ENCODE results near the gene ELMO1.
A peak's percentile ranks its signal among the peaks of the same experiment; 100 is the strongest.

The ELMO1 gene

DNA sequence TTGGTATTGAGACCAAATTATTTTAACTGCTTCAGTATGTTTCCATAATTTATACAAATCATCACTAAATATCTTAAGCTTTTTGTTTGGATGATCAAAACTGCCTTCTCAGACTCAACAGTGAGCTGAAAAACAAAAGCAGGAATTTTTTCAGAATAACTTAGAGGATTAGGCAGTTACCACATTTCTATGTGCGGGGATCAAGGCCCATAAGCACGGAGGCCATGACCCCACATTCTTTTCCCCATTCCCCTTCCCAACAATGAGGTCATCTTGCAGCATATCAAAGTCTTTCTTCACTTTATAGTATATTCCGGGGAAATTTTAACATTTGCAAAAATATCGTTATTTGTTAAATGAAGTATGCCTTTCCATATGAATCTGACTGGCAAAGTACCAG, 125.8 kb downstream of the ELMO1 start:
- DNase-seq: no peak
- H3K4me3 ChIP-seq (ENCODE audit: insufficient read depth, low read depth, low read length, poor library complexity, severe bottlenecking): no peak overlapping the region
- no peaks in the 10 kb centered on the region for H3K27me3 ChIP-seq (replicated peaks; ENCODE audit: control insufficient read depth, insufficient read depth, low read length, poor library complexity, severe bottlenecking)
- H3K36me3 ChIP-seq (ENCODE audit: control insufficient read depth, insufficient read depth, low read length): peaks cover 3% of the 10 kb centered on the region
- H3K9me3 ChIP-seq (ENCODE audit: control insufficient read depth, low read length): no peaks in the 10 kb centered on the region
- no peak overlapping the region for H3K27ac ChIP-seq (ENCODE audit: insufficient read depth, low read length, poor library complexity, severe bottlenecking)
- H3K4me1 ChIP-seq (ENCODE audit: control insufficient read depth, insufficient read depth, low read length, poor library complexity, severe bottlenecking): peaks cover 9% of the 10 kb centered on the region

DNA sequence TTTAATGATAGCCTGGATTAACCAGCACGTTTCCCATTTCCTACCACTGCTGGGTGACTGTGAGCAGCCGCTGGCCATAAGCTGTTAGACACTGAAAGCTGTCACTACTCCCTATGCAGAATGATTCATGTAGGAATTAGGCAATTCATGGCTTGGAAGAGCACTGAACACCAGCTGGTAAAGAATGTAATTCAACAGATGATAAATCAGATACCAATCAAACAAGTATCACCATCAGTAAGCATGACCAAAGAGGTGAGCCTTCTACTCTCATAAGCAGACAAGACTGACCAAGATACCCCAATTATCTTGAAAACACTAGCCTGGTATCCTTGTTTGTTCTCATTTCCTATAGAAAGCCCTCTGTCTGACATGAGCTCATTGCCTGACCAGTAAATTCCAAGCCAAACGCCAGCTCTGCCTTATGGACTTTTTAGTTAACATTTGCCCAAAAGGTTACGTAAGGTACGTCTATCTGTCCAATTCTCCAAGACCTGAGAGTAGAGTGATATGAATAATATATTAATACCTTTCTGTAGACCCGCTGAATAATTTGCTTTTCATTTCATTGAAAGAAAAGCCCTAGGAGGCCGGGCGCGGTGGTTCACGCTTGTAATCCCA, 127.7 kb downstream of the ELMO1 start:
- peaks cover 3% of the 10 kb centered on the region for H3K36me3 ChIP-seq (ENCODE audit: control insufficient read depth, insufficient read depth, low read length)
- no peak overlapping the region for H3K4me3 ChIP-seq (ENCODE audit: insufficient read depth, low read depth, low read length, poor library complexity, severe bottlenecking)
- no peaks in the 10 kb centered on the region for H3K27me3 ChIP-seq (replicated peaks; ENCODE audit: control insufficient read depth, insufficient read depth, low read length, poor library complexity, severe bottlenecking)
- H3K4me1 ChIP-seq (ENCODE audit: control insufficient read depth, insufficient read depth, low read length, poor library complexity, severe bottlenecking): peaks cover 9% of the 10 kb centered on the region
- DNase-seq: no peak
- H3K9me3 ChIP-seq (ENCODE audit: control insufficient read depth, low read length): no peaks in the 10 kb centered on the region
- no peak overlapping the region for H3K27ac ChIP-seq (ENCODE audit: insufficient read depth, low read length, poor library complexity, severe bottlenecking)

DNA sequence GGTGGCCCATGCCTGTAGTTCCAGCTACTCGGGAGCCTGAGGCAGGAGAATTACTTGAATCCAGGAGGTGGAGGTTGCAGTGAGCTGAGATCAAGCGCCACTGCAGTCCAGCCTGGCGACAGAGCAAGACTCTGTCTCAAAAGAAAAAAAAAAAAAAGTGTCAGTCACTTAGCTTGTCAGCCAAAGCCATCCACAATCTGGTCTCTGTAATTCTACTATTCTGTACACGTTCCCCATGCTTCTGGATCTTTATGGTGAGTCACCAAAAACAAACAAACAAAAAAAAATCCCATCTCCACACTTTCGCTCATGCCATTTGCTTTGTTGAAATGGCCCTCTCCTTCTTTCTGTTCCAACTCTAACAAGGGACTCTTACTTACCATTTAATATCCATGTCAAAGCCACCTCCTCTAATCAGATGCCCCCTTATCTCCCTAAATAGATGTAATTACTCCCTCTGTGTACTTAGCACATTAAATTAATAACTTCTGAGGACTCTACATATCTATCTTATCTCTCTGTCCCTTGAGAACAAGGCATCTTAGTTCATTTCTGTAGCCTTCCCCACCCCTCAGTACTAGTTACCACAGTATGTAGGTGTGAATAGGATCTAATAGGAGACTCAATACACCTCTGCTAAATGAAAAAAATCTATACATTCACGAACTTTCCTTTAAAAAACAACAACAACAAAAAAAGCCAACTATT, 128.4 kb downstream of the ELMO1 start:
- no peak overlapping the region for H3K27ac ChIP-seq (ENCODE audit: insufficient read depth, low read length, poor library complexity, severe bottlenecking)
- peaks cover 3% of the 10 kb centered on the region for H3K36me3 ChIP-seq (ENCODE audit: control insufficient read depth, insufficient read depth, low read length)
- no peak overlapping the region for H3K4me3 ChIP-seq (ENCODE audit: insufficient read depth, low read depth, low read length, poor library complexity, severe bottlenecking)
- no peaks in the 10 kb centered on the region for H3K9me3 ChIP-seq (ENCODE audit: control insufficient read depth, low read length)
- H3K27me3 ChIP-seq (replicated peaks; ENCODE audit: control insufficient read depth, insufficient read depth, low read length, poor library complexity, severe bottlenecking): no peaks in the 10 kb centered on the region
- peaks cover 13% of the 10 kb centered on the region for H3K4me1 ChIP-seq (ENCODE audit: control insufficient read depth, insufficient read depth, low read length, poor library complexity, severe bottlenecking)
- no peak for DNase-seq

DNA sequence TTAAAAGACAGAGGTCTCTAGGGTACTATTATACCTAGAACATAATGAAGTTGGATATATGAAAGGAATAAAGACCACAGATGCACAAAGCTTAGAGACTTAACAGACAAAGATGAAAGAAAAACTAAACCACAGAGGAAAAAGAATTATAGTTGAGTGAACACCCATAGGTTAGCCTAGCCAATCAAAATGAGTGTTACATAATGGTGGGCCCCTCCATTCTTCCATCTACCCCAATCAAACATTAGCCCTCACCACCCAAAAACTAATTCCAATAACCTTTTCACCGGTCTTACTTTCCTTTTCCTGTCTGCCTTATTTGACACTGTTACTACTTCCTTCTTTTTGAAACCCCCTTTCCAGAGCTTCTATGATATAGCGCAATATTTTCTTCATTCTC, 130.1 kb downstream of the ELMO1 start:
- Histone ChIP-seq H3K27me3 (replicated peaks; ENCODE audit: control insufficient read depth, insufficient read depth, low read length, poor library complexity, severe bottlenecking) (no peaks in the 10 kb centered on the region), H3K36me3 (ENCODE audit: control insufficient read depth, insufficient read depth, low read length) (peaks cover 12% of the 10 kb centered on the region), H3K4me1 (ENCODE audit: control insufficient read depth, insufficient read depth, low read length, poor library complexity, severe bottlenecking) (peaks cover 13% of the 10 kb centered on the region), H3K27ac (ENCODE audit: insufficient read depth, low read length, poor library complexity, severe bottlenecking) (no peak overlapping the region), H3K4me3 (ENCODE audit: insufficient read depth, low read depth, low read length, poor library complexity, severe bottlenecking) (no peak overlapping the region), H3K9me3 (ENCODE audit: control insufficient read depth, low read length) (no peaks in the 10 kb centered on the region)
- no peak for DNase-seq

GRCh38 chr7:37315772-37316715, 132.6 kb downstream of the ELMO1 start:
- Histone ChIP-seq H3K27ac (ENCODE audit: insufficient read depth, low read length, poor library complexity, severe bottlenecking) (no peak overlapping the region), H3K36me3 (ENCODE audit: control insufficient read depth, insufficient read depth, low read length) (peaks cover 12% of the 10 kb centered on the region), H3K27me3 (replicated peaks; ENCODE audit: control insufficient read depth, insufficient read depth, low read length, poor library complexity, severe bottlenecking) (no peaks in the 10 kb centered on the region), H3K9me3 (ENCODE audit: control insufficient read depth, low read length) (no peaks in the 10 kb centered on the region), H3K4me1 (ENCODE audit: control insufficient read depth, insufficient read depth, low read length, poor library complexity, severe bottlenecking) (peaks cover 22% of the 10 kb centered on the region), H3K4me3 (ENCODE audit: insufficient read depth, low read depth, low read length, poor library complexity, severe bottlenecking) (no peak overlapping the region)
- DNase-seq: no peak

DNA sequence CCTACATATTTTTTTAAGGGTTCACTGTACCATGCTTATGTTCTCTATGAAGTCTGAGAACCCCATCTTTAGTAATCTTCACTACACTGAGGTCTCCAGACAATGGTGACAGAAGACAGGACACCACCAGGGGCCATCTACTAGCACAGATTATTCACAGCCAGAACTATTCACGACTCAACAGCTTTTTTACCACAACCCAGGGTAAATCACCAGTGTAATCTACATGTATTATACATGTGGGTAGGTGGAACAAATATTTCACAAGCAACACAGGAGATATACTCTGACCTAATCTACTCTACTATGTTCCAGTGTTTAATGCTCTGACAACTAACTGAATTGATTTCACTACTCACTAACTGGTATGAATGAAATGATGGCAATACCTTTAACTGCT, 136.1 kb downstream of the ELMO1 start:
- H3K27me3 ChIP-seq (replicated peaks; ENCODE audit: control insufficient read depth, insufficient read depth, low read length, poor library complexity, severe bottlenecking): no peaks in the 10 kb centered on the region
- no peaks in the 10 kb centered on the region for H3K9me3 ChIP-seq (ENCODE audit: control insufficient read depth, low read length)
- peak overlapping the region; percentile 33 for H3K27ac ChIP-seq (ENCODE audit: insufficient read depth, low read length, poor library complexity, severe bottlenecking)
- H3K36me3 ChIP-seq (ENCODE audit: control insufficient read depth, insufficient read depth, low read length): peaks cover 12% of the 10 kb centered on the region
- no peak for DNase-seq
- H3K4me3 ChIP-seq (ENCODE audit: insufficient read depth, low read depth, low read length, poor library complexity, severe bottlenecking): no peak overlapping the region
- peaks cover 32% of the 10 kb centered on the region for H3K4me1 ChIP-seq (ENCODE audit: control insufficient read depth, insufficient read depth, low read length, poor library complexity, severe bottlenecking)

GRCh38 chr7:37311355-37311754, 137.3 kb downstream of the ELMO1 start:
- H3K27ac ChIP-seq (ENCODE audit: insufficient read depth, low read length, poor library complexity, severe bottlenecking): peak overlapping the region; percentile 58
- no peaks in the 10 kb centered on the region for H3K27me3 ChIP-seq (replicated peaks; ENCODE audit: control insufficient read depth, insufficient read depth, low read length, poor library complexity, severe bottlenecking)
- peak in 1 of 3 donors; percentile 43 for DNase-seq
- H3K4me3 ChIP-seq (ENCODE audit: insufficient read depth, low read depth, low read length, poor library complexity, severe bottlenecking): no peak overlapping the region
- H3K9me3 ChIP-seq (ENCODE audit: control insufficient read depth, low read length): no peaks in the 10 kb centered on the region
- H3K4me1 ChIP-seq (ENCODE audit: control insufficient read depth, insufficient read depth, low read length, poor library complexity, severe bottlenecking): peaks cover 32% of the 10 kb centered on the region
- H3K36me3 ChIP-seq (ENCODE audit: control insufficient read depth, insufficient read depth, low read length): peaks cover 15% of the 10 kb centered on the region

DNA sequence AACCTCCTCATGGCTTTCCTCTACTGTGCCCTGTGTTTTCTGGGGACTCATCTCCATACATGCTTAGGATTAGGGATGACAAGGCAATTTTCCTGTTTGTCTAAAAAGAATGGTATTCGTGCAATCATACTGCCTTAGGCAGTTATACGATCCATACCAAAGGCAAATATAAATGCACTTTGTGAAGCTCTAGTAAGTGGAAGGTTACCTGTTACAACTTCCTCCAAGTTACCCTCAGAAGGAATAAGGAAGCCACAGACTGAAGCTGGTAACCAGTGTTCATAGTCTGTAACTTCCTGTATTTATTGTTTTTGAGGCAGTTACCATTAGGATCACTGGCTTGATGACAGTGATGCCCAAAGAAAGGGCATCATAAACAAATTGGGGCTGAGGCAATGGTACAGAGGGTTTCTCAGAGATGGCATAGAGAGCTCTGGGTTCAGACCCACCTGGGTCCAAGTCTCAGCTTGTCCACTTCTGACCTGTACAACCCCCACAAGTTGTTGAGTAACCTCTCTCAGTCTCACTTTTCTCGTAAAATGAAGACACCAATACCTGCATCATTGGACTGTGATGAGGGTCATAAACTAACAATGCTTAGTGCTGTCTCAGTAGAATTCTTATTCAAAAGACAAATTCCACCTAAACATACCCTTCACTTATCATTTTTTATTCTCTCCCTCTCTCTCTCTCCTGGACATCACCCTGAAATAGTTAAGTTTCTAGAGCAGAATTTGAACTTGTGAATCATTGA, 138.2 kb downstream of the ELMO1 start:
- Histone ChIP-seq H3K27me3 (replicated peaks; ENCODE audit: control insufficient read depth, insufficient read depth, low read length, poor library complexity, severe bottlenecking) (no peaks in the 10 kb centered on the region), H3K36me3 (ENCODE audit: control insufficient read depth, insufficient read depth, low read length) (peaks cover 15% of the 10 kb centered on the region), H3K27ac (ENCODE audit: insufficient read depth, low read length, poor library complexity, severe bottlenecking) (peak overlapping the region; percentile 58), H3K4me1 (ENCODE audit: control insufficient read depth, insufficient read depth, low read length, poor library complexity, severe bottlenecking) (peaks cover 29% of the 10 kb centered on the region), H3K4me3 (ENCODE audit: insufficient read depth, low read depth, low read length, poor library complexity, severe bottlenecking) (peak overlapping the region; percentile 8), H3K9me3 (ENCODE audit: control insufficient read depth, low read length) (no peaks in the 10 kb centered on the region)
- no peak for DNase-seq

DNA sequence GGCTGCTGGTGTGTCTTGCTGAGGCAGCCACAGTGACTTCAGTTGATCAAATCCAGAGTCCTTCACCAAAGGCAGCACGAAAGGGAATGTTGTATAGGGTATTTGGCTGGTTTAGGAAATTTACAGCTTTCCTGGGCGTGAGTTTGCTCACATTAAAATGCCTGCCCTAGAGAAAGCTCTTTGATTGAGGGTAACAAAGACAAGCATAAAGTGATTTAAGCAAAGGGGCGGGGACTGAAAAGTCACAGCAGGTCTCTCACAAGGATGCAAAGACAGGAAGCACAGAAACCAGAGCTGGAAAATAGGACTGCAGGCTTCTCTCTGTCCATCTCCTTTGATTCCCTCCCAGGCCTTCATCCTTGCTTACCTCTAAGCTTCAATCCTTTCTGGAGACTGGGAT, 139.2 kb downstream of the ELMO1 start:
- no peaks in the 10 kb centered on the region for H3K9me3 ChIP-seq (ENCODE audit: control insufficient read depth, low read length)
- H3K27ac ChIP-seq (ENCODE audit: insufficient read depth, low read length, poor library complexity, severe bottlenecking): peak overlapping the region; percentile 58
- peaks cover 27% of the 10 kb centered on the region for H3K4me1 ChIP-seq (ENCODE audit: control insufficient read depth, insufficient read depth, low read length, poor library complexity, severe bottlenecking)
- H3K36me3 ChIP-seq (ENCODE audit: control insufficient read depth, insufficient read depth, low read length): peaks cover 13% of the 10 kb centered on the region
- H3K27me3 ChIP-seq (replicated peaks; ENCODE audit: control insufficient read depth, insufficient read depth, low read length, poor library complexity, severe bottlenecking): no peaks in the 10 kb centered on the region
- H3K4me3 ChIP-seq (ENCODE audit: insufficient read depth, low read depth, low read length, poor library complexity, severe bottlenecking): no peak overlapping the region
- no peak for DNase-seq

Data from effector memory CD4-positive, alpha-beta T cell (primary cell).